WTC11 (cell line): ENCODE data around the gene RMRP.

Experiments used
- PRRX2 ChIP-seq: fragments of 250-450 bp; sonication (Bioruptor Pico); IDR thresholded peaks from 2 replicates; pipeline ENCODE4 v1.8.0; 2021; ENCODE audit warnings: mild to moderate bottlenecking
- RELA ChIP-seq: sonication (generic); formaldehyde crosslinking; IDR thresholded peaks from 2 replicates; pipeline ENCODE4 v1.8.1; 2022; ENCODE audit warnings: missing genetic modification reagents, mild to moderate bottlenecking, borderline replicate concordance
- SMAD4 ChIP-seq: sonication (generic); formaldehyde crosslinking; IDR thresholded peaks from 2 replicates; pipeline ENCODE4 v1.8.0; 2022; ENCODE audit warnings: mild to moderate bottlenecking, missing genetic modification reagents
- TP53 ChIP-seq: sonication (generic); formaldehyde crosslinking; IDR thresholded peaks from 2 replicates; pipeline ENCODE4 v1.8.1; 2023; ENCODE audit warnings: mild to moderate bottlenecking, missing genetic modification reagents
- ZNF138 ChIP-seq: sonication (generic); formaldehyde crosslinking; conservative IDR thresholded peaks from 2 replicates; pipeline ENCODE4 v1.8.1; 2022; ENCODE audit warnings: mild to moderate bottlenecking, moderate library complexity, missing genetic modification reagents
- TF ChIP-seq, protein P1 (sequence below): sonication (generic); formaldehyde crosslinking; IDR thresholded peaks from 2 replicates; pipeline ENCODE4 v1.8.1; 2023; ENCODE audit warnings: mild to moderate bottlenecking, missing genetic modification reagents
- TF ChIP-seq, protein P2 (sequence below): fragments of 200-600 bp; IDR thresholded peaks from 2 replicates; pipeline ENCODE4 v1.8.0; 2022; ENCODE audit warnings: antibody characterized with exemption
- TF ChIP-seq, protein P3 (sequence below): sonication (generic); formaldehyde crosslinking; IDR thresholded peaks from 2 replicates; pipeline ENCODE4 v1.8.0; 2022; ENCODE audit warnings: mild to moderate bottlenecking, missing genetic modification reagents
- TF ChIP-seq, protein P4 (sequence below): sonication (generic); formaldehyde crosslinking; IDR thresholded peaks from 2 replicates; pipeline ENCODE4 v1.8.1; 2023; ENCODE audit warnings: mild to moderate bottlenecking, missing genetic modification reagents, moderate library complexity
- TF ChIP-seq, protein P5 (sequence below): fragments of 250-450 bp; sonication (Bioruptor Pico); IDR thresholded peaks from 2 replicates; pipeline ENCODE4 v1.9.0; 2021; ENCODE audit warnings: mild to moderate bottlenecking
- TF ChIP-seq, protein P6 (sequence below): sonication (generic); formaldehyde crosslinking; IDR thresholded peaks from 2 replicates; pipeline ENCODE4 v1.8.0; 2022; ENCODE audit warnings: missing genetic modification reagents

DNA sequence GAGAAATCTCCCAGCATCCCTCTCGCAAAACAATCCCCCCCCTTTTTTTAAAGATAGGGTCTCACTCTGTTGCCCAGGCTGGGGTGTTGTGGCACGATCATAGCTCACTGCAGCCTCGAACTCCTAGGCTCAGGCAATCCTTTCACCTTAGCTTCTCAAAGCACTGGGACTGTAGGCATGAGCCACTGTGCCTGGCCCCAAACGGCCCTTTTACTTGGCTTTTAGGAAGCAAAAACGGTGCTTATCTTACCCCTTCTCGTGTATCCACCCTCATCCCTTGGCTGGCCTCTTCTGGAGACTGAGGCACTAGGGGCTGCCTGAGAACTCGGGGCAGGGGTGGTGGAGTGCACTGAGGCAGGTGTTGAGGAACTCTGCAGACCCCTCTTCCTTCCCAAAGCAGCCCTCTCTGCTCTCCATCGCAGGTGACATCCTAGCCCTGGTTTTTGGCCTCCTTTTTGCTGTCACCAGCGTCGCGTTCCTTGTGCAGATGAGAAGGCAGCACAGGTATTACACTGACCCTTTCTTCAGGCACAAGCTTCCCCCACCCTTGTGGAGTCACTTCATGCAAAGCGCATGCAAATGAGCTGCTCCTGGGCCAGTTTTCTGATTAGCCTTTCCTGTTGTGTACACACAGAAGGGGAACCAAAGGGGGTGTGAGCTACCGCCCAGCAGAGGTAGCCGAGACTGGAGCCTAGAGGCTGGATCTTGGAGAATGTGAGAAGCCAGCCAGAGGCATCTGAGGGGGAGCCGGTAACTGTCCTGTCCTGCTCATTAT, 22.7 kb upstream of the RMRP start:
- TF ChIP-seq, protein P1, sequence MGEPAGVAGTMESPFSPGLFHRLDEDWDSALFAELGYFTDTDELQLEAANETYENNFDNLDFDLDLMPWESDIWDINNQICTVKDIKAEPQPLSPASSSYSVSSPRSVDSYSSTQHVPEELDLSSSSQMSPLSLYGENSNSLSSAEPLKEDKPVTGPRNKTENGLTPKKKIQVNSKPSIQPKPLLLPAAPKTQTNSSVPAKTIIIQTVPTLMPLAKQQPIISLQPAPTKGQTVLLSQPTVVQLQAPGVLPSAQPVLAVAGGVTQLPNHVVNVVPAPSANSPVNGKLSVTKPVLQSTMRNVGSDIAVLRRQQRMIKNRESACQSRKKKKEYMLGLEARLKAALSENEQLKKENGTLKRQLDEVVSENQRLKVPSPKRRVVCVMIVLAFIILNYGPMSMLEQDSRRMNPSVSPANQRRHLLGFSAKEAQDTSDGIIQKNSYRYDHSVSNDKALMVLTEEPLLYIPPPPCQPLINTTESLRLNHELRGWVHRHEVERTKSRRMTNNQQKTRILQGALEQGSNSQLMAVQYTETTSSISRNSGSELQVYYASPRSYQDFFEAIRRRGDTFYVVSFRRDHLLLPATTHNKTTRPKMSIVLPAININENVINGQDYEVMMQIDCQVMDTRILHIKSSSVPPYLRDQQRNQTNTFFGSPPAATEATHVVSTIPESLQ, result no peak
- TF ChIP-seq, protein P2, sequence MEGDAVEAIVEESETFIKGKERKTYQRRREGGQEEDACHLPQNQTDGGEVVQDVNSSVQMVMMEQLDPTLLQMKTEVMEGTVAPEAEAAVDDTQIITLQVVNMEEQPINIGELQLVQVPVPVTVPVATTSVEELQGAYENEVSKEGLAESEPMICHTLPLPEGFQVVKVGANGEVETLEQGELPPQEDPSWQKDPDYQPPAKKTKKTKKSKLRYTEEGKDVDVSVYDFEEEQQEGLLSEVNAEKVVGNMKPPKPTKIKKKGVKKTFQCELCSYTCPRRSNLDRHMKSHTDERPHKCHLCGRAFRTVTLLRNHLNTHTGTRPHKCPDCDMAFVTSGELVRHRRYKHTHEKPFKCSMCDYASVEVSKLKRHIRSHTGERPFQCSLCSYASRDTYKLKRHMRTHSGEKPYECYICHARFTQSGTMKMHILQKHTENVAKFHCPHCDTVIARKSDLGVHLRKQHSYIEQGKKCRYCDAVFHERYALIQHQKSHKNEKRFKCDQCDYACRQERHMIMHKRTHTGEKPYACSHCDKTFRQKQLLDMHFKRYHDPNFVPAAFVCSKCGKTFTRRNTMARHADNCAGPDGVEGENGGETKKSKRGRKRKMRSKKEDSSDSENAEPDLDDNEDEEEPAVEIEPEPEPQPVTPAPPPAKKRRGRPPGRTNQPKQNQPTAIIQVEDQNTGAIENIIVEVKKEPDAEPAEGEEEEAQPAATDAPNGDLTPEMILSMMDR, result no peak
- TF ChIP-seq, protein P3, sequence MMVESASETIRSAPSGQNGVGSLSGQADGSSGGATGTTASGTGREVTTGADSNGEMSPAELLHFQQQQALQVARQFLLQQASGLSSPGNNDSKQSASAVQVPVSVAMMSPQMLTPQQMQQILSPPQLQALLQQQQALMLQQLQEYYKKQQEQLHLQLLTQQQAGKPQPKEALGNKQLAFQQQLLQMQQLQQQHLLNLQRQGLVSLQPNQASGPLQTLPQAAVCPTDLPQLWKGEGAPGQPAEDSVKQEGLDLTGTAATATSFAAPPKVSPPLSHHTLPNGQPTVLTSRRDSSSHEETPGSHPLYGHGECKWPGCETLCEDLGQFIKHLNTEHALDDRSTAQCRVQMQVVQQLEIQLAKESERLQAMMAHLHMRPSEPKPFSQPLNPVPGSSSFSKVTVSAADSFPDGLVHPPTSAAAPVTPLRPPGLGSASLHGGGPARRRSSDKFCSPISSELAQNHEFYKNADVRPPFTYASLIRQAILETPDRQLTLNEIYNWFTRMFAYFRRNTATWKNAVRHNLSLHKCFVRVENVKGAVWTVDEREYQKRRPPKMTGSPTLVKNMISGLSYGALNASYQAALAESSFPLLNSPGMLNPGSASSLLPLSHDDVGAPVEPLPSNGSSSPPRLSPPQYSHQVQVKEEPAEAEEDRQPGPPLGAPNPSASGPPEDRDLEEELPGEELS (CRISPR knock-in tag), result no peak
- TF ChIP-seq, protein P4, sequence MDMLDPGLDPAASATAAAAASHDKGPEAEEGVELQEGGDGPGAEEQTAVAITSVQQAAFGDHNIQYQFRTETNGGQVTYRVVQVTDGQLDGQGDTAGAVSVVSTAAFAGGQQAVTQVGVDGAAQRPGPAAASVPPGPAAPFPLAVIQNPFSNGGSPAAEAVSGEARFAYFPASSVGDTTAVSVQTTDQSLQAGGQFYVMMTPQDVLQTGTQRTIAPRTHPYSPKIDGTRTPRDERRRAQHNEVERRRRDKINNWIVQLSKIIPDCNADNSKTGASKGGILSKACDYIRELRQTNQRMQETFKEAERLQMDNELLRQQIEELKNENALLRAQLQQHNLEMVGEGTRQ (CRISPR knock-in tag), result no peak
- TF ChIP-seq PRRX2, result no peak
- TF ChIP-seq, protein P5, sequence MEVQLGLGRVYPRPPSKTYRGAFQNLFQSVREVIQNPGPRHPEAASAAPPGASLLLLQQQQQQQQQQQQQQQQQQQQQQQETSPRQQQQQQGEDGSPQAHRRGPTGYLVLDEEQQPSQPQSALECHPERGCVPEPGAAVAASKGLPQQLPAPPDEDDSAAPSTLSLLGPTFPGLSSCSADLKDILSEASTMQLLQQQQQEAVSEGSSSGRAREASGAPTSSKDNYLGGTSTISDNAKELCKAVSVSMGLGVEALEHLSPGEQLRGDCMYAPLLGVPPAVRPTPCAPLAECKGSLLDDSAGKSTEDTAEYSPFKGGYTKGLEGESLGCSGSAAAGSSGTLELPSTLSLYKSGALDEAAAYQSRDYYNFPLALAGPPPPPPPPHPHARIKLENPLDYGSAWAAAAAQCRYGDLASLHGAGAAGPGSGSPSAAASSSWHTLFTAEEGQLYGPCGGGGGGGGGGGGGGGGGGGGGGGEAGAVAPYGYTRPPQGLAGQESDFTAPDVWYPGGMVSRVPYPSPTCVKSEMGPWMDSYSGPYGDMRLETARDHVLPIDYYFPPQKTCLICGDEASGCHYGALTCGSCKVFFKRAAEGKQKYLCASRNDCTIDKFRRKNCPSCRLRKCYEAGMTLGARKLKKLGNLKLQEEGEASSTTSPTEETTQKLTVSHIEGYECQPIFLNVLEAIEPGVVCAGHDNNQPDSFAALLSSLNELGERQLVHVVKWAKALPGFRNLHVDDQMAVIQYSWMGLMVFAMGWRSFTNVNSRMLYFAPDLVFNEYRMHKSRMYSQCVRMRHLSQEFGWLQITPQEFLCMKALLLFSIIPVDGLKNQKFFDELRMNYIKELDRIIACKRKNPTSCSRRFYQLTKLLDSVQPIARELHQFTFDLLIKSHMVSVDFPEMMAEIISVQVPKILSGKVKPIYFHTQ (CRISPR knock-in tag), result no peak
- TF ChIP-seq TP53 (CRISPR knock-in tag), result no peak
- TF ChIP-seq, protein P6, sequence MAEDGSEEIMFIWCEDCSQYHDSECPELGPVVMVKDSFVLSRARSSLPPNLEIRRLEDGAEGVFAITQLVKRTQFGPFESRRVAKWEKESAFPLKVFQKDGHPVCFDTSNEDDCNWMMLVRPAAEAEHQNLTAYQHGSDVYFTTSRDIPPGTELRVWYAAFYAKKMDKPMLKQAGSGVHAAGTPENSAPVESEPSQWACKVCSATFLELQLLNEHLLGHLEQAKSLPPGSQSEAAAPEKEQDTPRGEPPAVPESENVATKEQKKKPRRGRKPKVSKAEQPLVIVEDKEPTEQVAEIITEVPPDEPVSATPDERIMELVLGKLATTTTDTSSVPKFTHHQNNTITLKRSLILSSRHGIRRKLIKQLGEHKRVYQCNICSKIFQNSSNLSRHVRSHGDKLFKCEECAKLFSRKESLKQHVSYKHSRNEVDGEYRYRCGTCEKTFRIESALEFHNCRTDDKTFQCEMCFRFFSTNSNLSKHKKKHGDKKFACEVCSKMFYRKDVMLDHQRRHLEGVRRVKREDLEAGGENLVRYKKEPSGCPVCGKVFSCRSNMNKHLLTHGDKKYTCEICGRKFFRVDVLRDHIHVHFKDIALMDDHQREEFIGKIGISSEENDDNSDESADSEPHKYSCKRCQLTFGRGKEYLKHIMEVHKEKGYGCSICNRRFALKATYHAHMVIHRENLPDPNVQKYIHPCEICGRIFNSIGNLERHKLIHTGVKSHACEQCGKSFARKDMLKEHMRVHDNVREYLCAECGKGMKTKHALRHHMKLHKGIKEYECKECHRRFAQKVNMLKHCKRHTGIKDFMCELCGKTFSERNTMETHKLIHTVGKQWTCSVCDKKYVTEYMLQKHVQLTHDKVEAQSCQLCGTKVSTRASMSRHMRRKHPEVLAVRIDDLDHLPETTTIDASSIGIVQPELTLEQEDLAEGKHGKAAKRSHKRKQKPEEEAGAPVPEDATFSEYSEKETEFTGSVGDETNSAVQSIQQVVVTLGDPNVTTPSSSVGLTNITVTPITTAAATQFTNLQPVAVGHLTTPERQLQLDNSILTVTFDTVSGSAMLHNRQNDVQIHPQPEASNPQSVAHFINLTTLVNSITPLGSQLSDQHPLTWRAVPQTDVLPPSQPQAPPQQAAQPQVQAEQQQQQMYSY (CRISPR knock-in tag), result no peak
- no peak for TF ChIP-seq RELA (CRISPR knock-in tag)
- no peak for TF ChIP-seq ZNF138 (CRISPR knock-in tag)
- no peak for TF ChIP-seq SMAD4 (CRISPR knock-in tag)
